B cell (primary cell): ENCODE results near the gene MYCBP2.

Experiments used
- EZH2 ChIP-seq: IDR thresholded peaks from 2 replicates; pipeline ENCODE4 v1.6.1; 2012; ENCODE audit warnings: borderline replicate concordance, low read depth, mild to moderate bottlenecking, moderate library complexity, low read length; ENCODE audit not compliant: insufficient read depth, poor library complexity, severe bottlenecking
- TF ChIP-seq, protein P1 (sequence below): fragments of 200-600 bp; IDR thresholded peaks from one replicate; pipeline ENCODE4 v1.8.0; 2022; ENCODE audit warnings: antibody characterized with exemption, mild to moderate bottlenecking

DNA sequence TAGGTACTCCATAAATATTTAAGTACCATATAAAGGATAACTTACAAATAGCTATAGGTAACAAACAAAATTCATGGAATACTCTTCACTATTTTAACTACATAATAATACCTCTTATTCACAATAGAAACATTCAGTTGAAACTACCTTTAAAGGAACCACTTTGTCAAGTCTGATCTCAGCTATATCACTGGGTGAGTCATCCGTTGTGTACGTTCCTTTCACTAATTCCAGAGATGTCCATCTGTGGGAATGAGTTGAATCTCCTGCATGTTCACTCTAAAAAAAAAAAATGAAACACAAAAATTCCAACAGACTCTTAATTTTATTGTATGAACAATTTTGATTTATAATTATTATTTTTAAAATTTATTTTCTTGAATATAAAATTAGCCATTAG, 150.5 kb downstream of the MYCBP2 start:
- TF ChIP-seq, protein P1, sequence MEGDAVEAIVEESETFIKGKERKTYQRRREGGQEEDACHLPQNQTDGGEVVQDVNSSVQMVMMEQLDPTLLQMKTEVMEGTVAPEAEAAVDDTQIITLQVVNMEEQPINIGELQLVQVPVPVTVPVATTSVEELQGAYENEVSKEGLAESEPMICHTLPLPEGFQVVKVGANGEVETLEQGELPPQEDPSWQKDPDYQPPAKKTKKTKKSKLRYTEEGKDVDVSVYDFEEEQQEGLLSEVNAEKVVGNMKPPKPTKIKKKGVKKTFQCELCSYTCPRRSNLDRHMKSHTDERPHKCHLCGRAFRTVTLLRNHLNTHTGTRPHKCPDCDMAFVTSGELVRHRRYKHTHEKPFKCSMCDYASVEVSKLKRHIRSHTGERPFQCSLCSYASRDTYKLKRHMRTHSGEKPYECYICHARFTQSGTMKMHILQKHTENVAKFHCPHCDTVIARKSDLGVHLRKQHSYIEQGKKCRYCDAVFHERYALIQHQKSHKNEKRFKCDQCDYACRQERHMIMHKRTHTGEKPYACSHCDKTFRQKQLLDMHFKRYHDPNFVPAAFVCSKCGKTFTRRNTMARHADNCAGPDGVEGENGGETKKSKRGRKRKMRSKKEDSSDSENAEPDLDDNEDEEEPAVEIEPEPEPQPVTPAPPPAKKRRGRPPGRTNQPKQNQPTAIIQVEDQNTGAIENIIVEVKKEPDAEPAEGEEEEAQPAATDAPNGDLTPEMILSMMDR = no peak
- no peak for TF ChIP-seq EZH2
